Measurements from ENCODE around the gene AHCTF1.

DNA sequence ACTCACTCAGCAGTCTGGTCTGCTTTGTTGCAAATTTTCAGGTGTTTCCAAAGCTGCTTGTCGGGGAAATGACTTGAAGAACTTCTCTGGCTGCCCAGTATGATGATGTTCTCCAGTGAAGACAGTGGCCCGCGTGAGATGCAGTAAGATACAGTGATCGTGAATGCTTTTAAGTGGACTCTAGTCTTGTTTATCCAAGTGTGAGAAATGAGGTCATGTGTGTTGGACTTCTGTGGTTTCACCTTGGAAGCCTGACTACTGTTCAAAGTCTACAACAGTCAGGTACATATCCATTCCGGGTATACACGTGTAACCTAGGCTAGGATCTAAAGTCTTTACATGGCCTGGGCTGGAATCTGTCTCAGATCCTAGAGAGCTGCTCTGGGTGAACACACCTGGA is 47.0 kb upstream of the AHCTF1 start:
- TF ChIP-seq, protein P1, sequence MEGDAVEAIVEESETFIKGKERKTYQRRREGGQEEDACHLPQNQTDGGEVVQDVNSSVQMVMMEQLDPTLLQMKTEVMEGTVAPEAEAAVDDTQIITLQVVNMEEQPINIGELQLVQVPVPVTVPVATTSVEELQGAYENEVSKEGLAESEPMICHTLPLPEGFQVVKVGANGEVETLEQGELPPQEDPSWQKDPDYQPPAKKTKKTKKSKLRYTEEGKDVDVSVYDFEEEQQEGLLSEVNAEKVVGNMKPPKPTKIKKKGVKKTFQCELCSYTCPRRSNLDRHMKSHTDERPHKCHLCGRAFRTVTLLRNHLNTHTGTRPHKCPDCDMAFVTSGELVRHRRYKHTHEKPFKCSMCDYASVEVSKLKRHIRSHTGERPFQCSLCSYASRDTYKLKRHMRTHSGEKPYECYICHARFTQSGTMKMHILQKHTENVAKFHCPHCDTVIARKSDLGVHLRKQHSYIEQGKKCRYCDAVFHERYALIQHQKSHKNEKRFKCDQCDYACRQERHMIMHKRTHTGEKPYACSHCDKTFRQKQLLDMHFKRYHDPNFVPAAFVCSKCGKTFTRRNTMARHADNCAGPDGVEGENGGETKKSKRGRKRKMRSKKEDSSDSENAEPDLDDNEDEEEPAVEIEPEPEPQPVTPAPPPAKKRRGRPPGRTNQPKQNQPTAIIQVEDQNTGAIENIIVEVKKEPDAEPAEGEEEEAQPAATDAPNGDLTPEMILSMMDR (IDR thresholded peaks at IDR 0.05) = no peak
- no peak for TF ChIP-seq ZFX (IDR thresholded peaks at IDR 0.05; ENCODE audit: borderline replicate concordance)

Data from 22Rv1 (cell line).